Neural cell (in vitro differentiated cells): ENCODE results near the gene H1-8. TPM values are rescaled to one million over a fixed set of nuclear protein-coding genes. Genes with fewer than 3 reads are reported as not detected.
A peak's percentile ranks its signal among the peaks of the same experiment; 100 is the strongest.

Experiments
- H2AFZ ChIP-seq: fragments of 200-600, 300-800 bp; sonication (generic), shearing (Covaris generic); 2 replicates; pipeline ENCODE4 v1.6.0; 2014; ENCODE audit warnings: low read depth, mild to moderate bottlenecking, antibody characterized with exemption, low read length, moderate library complexity
- H3F3A ChIP-seq: fragments of 200-600 bp; shearing (Covaris generic); 2 replicates; pipeline ENCODE4 v1.6.1; 2016; ENCODE audit warnings: mild to moderate bottlenecking, moderate library complexity, mixed read lengths, antibody characterized with exemption, low read length; ENCODE audit not compliant: insufficient read depth, poor library complexity, severe bottlenecking
- H3K27ac ChIP-seq: fragments of 200-600, 300-800 bp; sonication (generic), shearing (Covaris generic); 2 replicates; pipeline ENCODE4 v1.5.1; 2014; ENCODE audit warnings: mild to moderate bottlenecking, low read length, moderate library complexity
- H3K27me3 ChIP-seq: fragments of 300-800, 200-600 bp; sonication (generic), shearing (Covaris generic); 2 replicates; pipeline ENCODE4 v1.6.0; 2014; ENCODE audit warnings: mild to moderate bottlenecking, low read depth, low read length, moderate library complexity; ENCODE audit not compliant: insufficient read depth
- H3K36me3 ChIP-seq: fragments of 300-800, 200-600 bp; sonication (generic), shearing (Covaris generic); 2 replicates; pipeline ENCODE4 v1.5.1; 2014; ENCODE audit warnings: mild to moderate bottlenecking, antibody characterized with exemption, low read length, moderate library complexity; ENCODE audit not compliant: insufficient read depth
- H3K4me2 ChIP-seq: fragments of 300-800, 200-600 bp; sonication (generic), shearing (Covaris generic); 2 replicates; pipeline ENCODE4 v1.6.0; 2014; ENCODE audit warnings: mild to moderate bottlenecking, low read length
- H3K4me3 ChIP-seq: fragments of 300-800, 200-600 bp; sonication (generic), shearing (Covaris generic); 2 replicates; pipeline ENCODE4 v1.5.1; 2014; ENCODE audit warnings: mild to moderate bottlenecking, low read length, moderate library complexity
- H3K79me2 ChIP-seq: fragments of 200-600 bp; shearing (Covaris generic); replicated peaks from 2 replicates; pipeline ENCODE4 v1.6.0; 2014; ENCODE audit warnings: mild to moderate bottlenecking, low read length, moderate library complexity; ENCODE audit not compliant: insufficient read depth
- H3K9ac ChIP-seq: fragments of 300-800, 200-600 bp; sonication (generic), shearing (Covaris generic); 2 replicates; pipeline ENCODE4 v1.6.1; 2016; ENCODE audit warnings: mild to moderate bottlenecking, low read length, mixed read lengths
- H3K9me2 ChIP-seq: fragments of 200-600 bp; shearing (Covaris generic); 2 replicates; pipeline ENCODE4 v1.6.1; 2016; ENCODE audit warnings: mild to moderate bottlenecking, low read length, mixed read lengths; ENCODE audit not compliant: insufficient read depth
- H3K9me3 ChIP-seq: fragments of 200-600, 300-800 bp; sonication (generic), shearing (Covaris generic); 2 replicates; pipeline ENCODE4 v1.6.1; 2016; ENCODE audit warnings: mild to moderate bottlenecking, mixed run types, low read length, moderate library complexity, mixed read lengths
- H4K20me1 ChIP-seq: fragments of 200-600 bp; shearing (Covaris generic); 2 replicates; pipeline ENCODE4 v1.6.1; 2016; ENCODE audit warnings: mild to moderate bottlenecking, mixed run types; ENCODE audit not compliant: insufficient read depth
- EP300 ChIP-seq: fragments of 450-650 bp; conservative IDR thresholded peaks from 2 replicates; pipeline ENCODE4 v1.6.1; 2014; ENCODE audit warnings: antibody characterized with exemption, mild to moderate bottlenecking, moderate library complexity; ENCODE audit not compliant: poor library complexity, severe bottlenecking
- EZH2 ChIP-seq: fragments of 200-600, 300-800 bp; shearing (Covaris generic), sonication (generic); IDR thresholded peaks from 2 replicates; pipeline ENCODE4 v1.6.1; 2014; ENCODE audit warnings: antibody characterized with exemption, low read length, borderline replicate concordance, mild to moderate bottlenecking; ENCODE audit not compliant: insufficient read depth, poor library complexity, severe bottlenecking
- MXI1 ChIP-seq: fragments of 450-650 bp; conservative IDR thresholded peaks from 2 replicates; pipeline ENCODE4 v1.6.1; 2014; ENCODE audit warnings: antibody characterized with exemption, mild to moderate bottlenecking; ENCODE audit not compliant: poor library complexity, severe bottlenecking
- POLR2AphosphoS5 ChIP-seq: IDR thresholded peaks from 2 replicates; pipeline ENCODE4 v1.6.1; 2012
- RAD21 ChIP-seq: fragments of 450-650 bp; conservative IDR thresholded peaks from 2 replicates; pipeline ENCODE4 v1.6.1; 2014; ENCODE audit warnings: antibody characterized with exemption, mild to moderate bottlenecking, moderate library complexity
- REST ChIP-seq: IDR thresholded peaks from 2 replicates; pipeline ENCODE4 v1.6.1; 2012; ENCODE audit warnings: borderline replicate concordance
- SMC3 ChIP-seq: fragments of 450-650 bp; conservative IDR thresholded peaks from 2 replicates; pipeline ENCODE4 v1.6.1; 2014; ENCODE audit warnings: antibody characterized with exemption, mild to moderate bottlenecking, moderate library complexity; ENCODE audit not compliant: poor library complexity
- TAF1 ChIP-seq: IDR thresholded peaks from 2 replicates; pipeline ENCODE4 v1.6.1; 2012; ENCODE audit warnings: low read depth
- polyA plus RNA-seq: library from polyadenylated mRNA; depleted of rRNA; stranded (reverse); fragments of >200 nt; gene quantifications from 2 replicates; pipeline ENCODE4 v1.2.3, GENCODE V29; 2014
- TF ChIP-seq, protein P1 (sequence below): fragments of 450-650 bp; IDR thresholded peaks from 2 replicates; pipeline ENCODE4 v1.5.1; 2014; ENCODE audit warnings: antibody characterized with exemption, mild to moderate bottlenecking, moderate library complexity; ENCODE audit not compliant: poor library complexity, severe bottlenecking

Gene H1-8
- polyA plus RNA-seq, 1 donor from 2014 or later: not detected

- no peaks in the 10 kb centered on the region for H3F3A ChIP-seq
- peak overlapping the region; percentile 52 for H3K27ac ChIP-seq
- H3K27me3 ChIP-seq: no peaks in the 10 kb centered on the region
- H2AFZ ChIP-seq: no peak overlapping the region
- peak overlapping the region; percentile 34 for H3K9ac ChIP-seq
- H3K9me2 ChIP-seq: no peaks in the 10 kb centered on the region
- H3K36me3 ChIP-seq: no peaks in the 10 kb centered on the region
- no peak overlapping the region for H3K4me3 ChIP-seq
- no peaks in the 10 kb centered on the region for H3K9me3 ChIP-seq
- no peaks in the 10 kb centered on the region for H4K20me1 ChIP-seq
- TF ChIP-seq TAF1: no peak
- TF ChIP-seq MXI1: no peak
- TF ChIP-seq RAD21: no peak
- TF ChIP-seq EP300: no peak
- TF ChIP-seq REST: no peak
- no peak for TF ChIP-seq EZH2
- no peak for TF ChIP-seq POLR2AphosphoS5
- TF ChIP-seq, protein P1, sequence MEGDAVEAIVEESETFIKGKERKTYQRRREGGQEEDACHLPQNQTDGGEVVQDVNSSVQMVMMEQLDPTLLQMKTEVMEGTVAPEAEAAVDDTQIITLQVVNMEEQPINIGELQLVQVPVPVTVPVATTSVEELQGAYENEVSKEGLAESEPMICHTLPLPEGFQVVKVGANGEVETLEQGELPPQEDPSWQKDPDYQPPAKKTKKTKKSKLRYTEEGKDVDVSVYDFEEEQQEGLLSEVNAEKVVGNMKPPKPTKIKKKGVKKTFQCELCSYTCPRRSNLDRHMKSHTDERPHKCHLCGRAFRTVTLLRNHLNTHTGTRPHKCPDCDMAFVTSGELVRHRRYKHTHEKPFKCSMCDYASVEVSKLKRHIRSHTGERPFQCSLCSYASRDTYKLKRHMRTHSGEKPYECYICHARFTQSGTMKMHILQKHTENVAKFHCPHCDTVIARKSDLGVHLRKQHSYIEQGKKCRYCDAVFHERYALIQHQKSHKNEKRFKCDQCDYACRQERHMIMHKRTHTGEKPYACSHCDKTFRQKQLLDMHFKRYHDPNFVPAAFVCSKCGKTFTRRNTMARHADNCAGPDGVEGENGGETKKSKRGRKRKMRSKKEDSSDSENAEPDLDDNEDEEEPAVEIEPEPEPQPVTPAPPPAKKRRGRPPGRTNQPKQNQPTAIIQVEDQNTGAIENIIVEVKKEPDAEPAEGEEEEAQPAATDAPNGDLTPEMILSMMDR: no peak
- TF ChIP-seq SMC3: no peak
- H3K4me2 ChIP-seq: no peak overlapping the region
- H3K79me2 ChIP-seq: no peaks in the 10 kb centered on the region
Measured at GRCh38 chr3:129553171-129553570, 10.2 kb downstream of the H1-8 start.

- no peaks in the 10 kb centered on the region for H3K9me3 ChIP-seq
- H3F3A ChIP-seq: no peaks in the 10 kb centered on the region
- H3K4me2 ChIP-seq: no peak overlapping the region
- H3K27ac ChIP-seq: peak overlapping the region; percentile 52
- no peaks in the 10 kb centered on the region for H3K9me2 ChIP-seq
- no peaks in the 10 kb centered on the region for H3K79me2 ChIP-seq
- H3K9ac ChIP-seq: peak overlapping the region; percentile 34
- H4K20me1 ChIP-seq: no peaks in the 10 kb centered on the region
- H3K4me3 ChIP-seq: no peak overlapping the region
- no peak for TF ChIP-seq POLR2AphosphoS5
- no peak for TF ChIP-seq TAF1
- TF ChIP-seq EP300: peak; percentile 18
- H2AFZ ChIP-seq: no peak overlapping the region
- no peaks in the 10 kb centered on the region for H3K27me3 ChIP-seq
- no peaks in the 10 kb centered on the region for H3K36me3 ChIP-seq
Measured at GRCh38 chr3:129553719-129554118, 10.7 kb downstream of the H1-8 start.
